ENCODE results near the gene ADGRF3. TPM values are rescaled to one million over a fixed set of nuclear protein-coding genes. Genes with fewer than 3 reads are reported as not detected.

Gene ADGRF3
- total and polyA plus RNA-seq, 2 of the 13 experiments (the other 11 are each of a cell fraction or from before 2014, with no cell fraction given): 0.40 to 1.5 TPM

DNA sequence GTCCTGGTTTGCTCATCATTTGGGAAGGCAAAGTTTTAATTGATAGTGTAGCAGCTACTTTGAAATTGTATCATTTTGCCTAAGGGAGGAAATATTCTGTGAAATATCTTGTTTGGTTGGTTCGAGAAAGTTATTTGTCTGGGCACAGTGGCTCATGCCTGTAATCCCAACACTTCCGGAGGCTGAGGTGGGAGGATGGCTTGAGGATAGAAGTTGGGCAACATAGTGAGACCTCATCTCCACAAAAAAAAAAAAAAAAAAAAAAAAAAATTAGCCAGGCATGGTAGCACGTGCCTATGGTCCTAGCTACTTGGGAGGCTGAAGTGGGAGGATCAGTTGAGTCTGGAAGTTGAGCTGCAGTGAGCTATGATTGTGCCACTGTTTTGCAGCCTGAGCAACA, 3.1 kb upstream of the ADGRF3 start:
- peaks cover 92% of the 10 kb centered on the region for H3K79me2 ChIP-seq (ENCODE audit: insufficient read depth, low read length)
- POLR2A ChIA-PET: interaction anchor here (0.9 kb wide), 1 partner anchor 471 kb away, joined by 3 read pairs; the partner anchor contains the start of gene ASXL2
- peaks cover 0 to 9% of the 10 kb centered on the region in 2 experiments; a peak in 2 of 5 replicates for H3K36me3 ChIP-seq (replicated peaks in 1 of 2; ENCODE audit: control insufficient read depth in 1 of 2, insufficient read depth in 2 of 2, low read length in 2 of 2)
- in situ Hi-C loops (cut with HindIII; ENCODE audit: extremely low pct_ligation_motif_present, low pct_unique_long_range_greater_than_20kb): loop anchor here (25.0 kb wide), 1 partner anchor 362 kb away; the partner anchor contains the start of gene KIF3C
- H3K4me2 ChIP-seq (ENCODE audit: low read depth, low read length): no peak overlapping the region
- BruUV-seq (replicated peaks): no TSS peak
- no peak for FAIRE-seq
- no peak overlapping the region for H3K27ac ChIP-seq (ENCODE audit: extremely low read length, insufficient read depth, low read length)
- H4K20me1 ChIP-seq (ENCODE audit: insufficient read depth, low read length): peaks cover 40% of the 10 kb centered on the region
- no peak overlapping the region for H2AFZ ChIP-seq (ENCODE audit: low read length)
- WGBS (ENCODE audit: low lambda C conversion rate): 91% methylated on average over 3 of the region's 3 CpGs
- no peak for DNase-seq (ENCODE audit: low spot score)
- H3K9me3 ChIP-seq (ENCODE audit: low read length): no peaks in the 10 kb centered on the region
- H3K27me3 ChIP-seq (ENCODE audit: control insufficient read depth in 1 of 2, insufficient read depth in 2 of 2, low read length in 2 of 2): no peaks in the 10 kb centered on the region; a peak in 1 of 5 replicates
- TF ChIP-seq GPN1 (CRISPR knock-in tag; IDR thresholded peaks at IDR 0.05; ENCODE audit: borderline replicate concordance) (no peak), UBTF (CRISPR knock-in tag; IDR thresholded peaks at IDR 0.05) (0 out of 2 replicates have a peak, but pooled peaks have one; percentile 15)
- intact Hi-C loops (cut with micrococcal nuclease; ENCODE audit: unreplicated experiment): loop anchor here (5.0 kb wide), 1 partner anchor 118 kb away; no protein-coding TSS in a partner anchor
- CTCF ChIA-PET (ENCODE audit: low intra/inter-chr PET ratio, low total read pairs): no interaction called here
- no peak overlapping the region for H3K9ac ChIP-seq (ENCODE audit: insufficient read depth, low read depth, low read length)
- ATAC-seq: no peak
- peaks cover 51% of the 10 kb centered on the region for H3K4me1 ChIP-seq (ENCODE audit: insufficient read depth, low read length)
- no peak overlapping the region for H3K4me3 ChIP-seq (replicated peaks in 1 of 3; ENCODE audit: insufficient read depth in 1 of 3, low read depth in 2 of 3, low read length in 3 of 3)

DNA sequence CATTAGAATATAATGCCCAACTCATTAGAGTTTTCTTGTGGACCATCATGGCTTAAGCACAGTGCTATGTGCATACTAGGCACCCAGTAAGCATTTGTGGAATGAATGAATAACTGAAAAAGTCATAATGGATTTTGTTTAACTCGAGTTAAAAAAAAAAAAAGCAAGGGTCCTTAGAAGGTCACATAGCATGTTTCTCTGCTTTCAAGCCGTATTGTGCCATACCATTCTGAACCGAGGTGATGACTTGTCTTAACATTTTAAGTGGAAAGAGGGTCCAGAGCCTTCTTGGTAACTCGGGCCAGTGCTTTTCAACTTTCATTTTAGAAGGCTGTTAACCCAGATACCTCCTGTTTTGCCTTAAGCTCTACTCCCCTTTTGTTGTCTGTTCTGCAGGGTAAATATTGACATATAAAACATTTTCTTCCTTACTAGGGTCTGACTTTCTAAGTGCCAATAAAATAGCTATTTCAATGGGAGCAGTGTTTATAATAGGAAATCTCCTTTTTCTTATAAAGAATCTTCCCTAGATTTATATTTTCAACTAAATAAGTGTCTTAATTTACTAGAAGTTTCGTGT, 787 bp upstream of the ADGRF3 start:
- no peaks in the 10 kb centered on the region for H3K36me3 ChIP-seq (replicated peaks in 1 of 2; ENCODE audit: control insufficient read depth in 1 of 2, insufficient read depth in 2 of 2, low read length in 2 of 2)
- H3K4me3 ChIP-seq (replicated peaks in 1 of 3; ENCODE audit: insufficient read depth in 1 of 3, low read depth in 2 of 3, low read length in 3 of 3): peak overlapping the region; percentile 89 to 96 (median 94)
- peaks cover 24% of the 10 kb centered on the region for H4K20me1 ChIP-seq (ENCODE audit: insufficient read depth, low read length)
- 3% methylated on average over 5 of the region's 5 CpGs for WGBS (ENCODE audit: low lambda C conversion rate)
- H3K4me1 ChIP-seq (ENCODE audit: insufficient read depth, low read length): peaks cover 71% of the 10 kb centered on the region
- H3K4me2 ChIP-seq (ENCODE audit: low read depth, low read length): peak overlapping the region; percentile 95
- H3K9ac ChIP-seq (ENCODE audit: insufficient read depth, low read depth, low read length): peak overlapping the region; percentile 90
- H2AFZ ChIP-seq (ENCODE audit: low read length): no peak overlapping the region
- POLR2A ChIA-PET: interaction anchor here (0.8 to 3.1 kb wide), 2 partner anchors 103 to 110 kb away, joined by 4 to 52 read pairs; partner anchors contain the start of genes HADHA and HADHB
- no peaks in the 10 kb centered on the region for H3K9me3 ChIP-seq (ENCODE audit: low read length)
- peaks cover 81% of the 10 kb centered on the region for H3K79me2 ChIP-seq (ENCODE audit: insufficient read depth, low read length)
- intact Hi-C loops (cut with micrococcal nuclease; ENCODE audit: unreplicated experiment) (loop anchor here (5.0 kb wide), 1 partner anchor 120 kb away; no protein-coding TSS in a partner anchor), in situ Hi-C loops (cut with HindIII; ENCODE audit: extremely low pct_ligation_motif_present, low pct_unique_long_range_greater_than_20kb) (loop anchor here (25.0 kb wide), 1 partner anchor 360 kb away; the partner anchor contains the start of gene KIF3C)
- DNase-seq (ENCODE audit: low spot score) (no peak), FAIRE-seq (no peak), ATAC-seq (no peak)
- CTCF ChIA-PET (ENCODE audit: low intra/inter-chr PET ratio, low total read pairs): no interaction called here
- peak overlapping the region; percentile 68 for H3K27ac ChIP-seq (ENCODE audit: extremely low read length, insufficient read depth, low read length)
- BruUV-seq (replicated peaks): no TSS peak
- no peaks in the 10 kb centered on the region; a peak in 1 of 5 replicates for H3K27me3 ChIP-seq (ENCODE audit: control insufficient read depth in 1 of 2, insufficient read depth in 2 of 2, low read length in 2 of 2)
- TF ChIP-seq ZNF256 (CRISPR knock-in tag; conservative IDR thresholded peaks at IDR 0.05) (no peak), ZNF816 (CRISPR knock-in tag; IDR thresholded peaks at IDR 0.05; ENCODE audit: borderline replicate concordance) (no peak), TRIM24 (CRISPR knock-in tag; IDR thresholded peaks at IDR 0.05) (no peak), ZKSCAN5 (CRISPR knock-in tag; IDR thresholded peaks at IDR 0.05) (no peak), ATF6 (CRISPR knock-in tag; conservative IDR thresholded peaks at IDR 0.05) (no peak)
- TF ChIP-seq, protein P1, sequence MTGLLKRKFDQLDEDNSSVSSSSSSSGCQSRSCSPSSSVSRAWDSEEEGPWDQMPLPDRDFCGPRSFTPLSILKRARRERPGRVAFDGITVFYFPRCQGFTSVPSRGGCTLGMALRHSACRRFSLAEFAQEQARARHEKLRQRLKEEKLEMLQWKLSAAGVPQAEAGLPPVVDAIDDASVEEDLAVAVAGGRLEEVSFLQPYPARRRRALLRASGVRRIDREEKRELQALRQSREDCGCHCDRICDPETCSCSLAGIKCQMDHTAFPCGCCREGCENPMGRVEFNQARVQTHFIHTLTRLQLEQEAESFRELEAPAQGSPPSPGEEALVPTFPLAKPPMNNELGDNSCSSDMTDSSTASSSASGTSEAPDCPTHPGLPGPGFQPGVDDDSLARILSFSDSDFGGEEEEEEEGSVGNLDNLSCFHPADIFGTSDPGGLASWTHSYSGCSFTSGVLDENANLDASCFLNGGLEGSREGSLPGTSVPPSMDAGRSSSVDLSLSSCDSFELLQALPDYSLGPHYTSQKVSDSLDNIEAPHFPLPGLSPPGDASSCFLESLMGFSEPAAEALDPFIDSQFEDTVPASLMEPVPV (CRISPR knock-in tag; IDR thresholded peaks at IDR 0.05): no peak
